Measurements from ENCODE around the gene PRKAR1B. TPM values are rescaled to one million over a fixed set of nuclear protein-coding genes. Genes with fewer than 3 reads are reported as not detected.

Gene PRKAR1B
- total RNA-seq, 4 donors from 2014 or later = 7.3 to 15.6 (median 12.3) TPM

GRCh38 chr7:665736-666453 lies 61.2 kb downstream of the PRKAR1B start:
- H3K27me3 ChIP-seq = no peaks in the 10 kb centered on the region
- no peaks in the 10 kb centered on the region for H3K36me3 ChIP-seq
- intact Hi-C loops (cut with DNase I) = no loop called here
- TF ChIP-seq CTCF (IDR thresholded peaks at IDR 0.05) (no peak), POLR2A (IDR thresholded peaks at IDR 0.05) (no peak)
- no peak overlapping the region for H3K4me3 ChIP-seq (replicated peaks in 1 of 3)
- 71 to 84% methylated on average over 30 to 35 of the region's 35 CpGs for WGBS, 2 donors
- DNase-seq = no peak
- H3K27ac ChIP-seq = peak overlapping the region in 2 of 3 donors; percentile 5 to 8
- no peaks in the 10 kb centered on the region for H3K4me1 ChIP-seq
- H3K9me3 ChIP-seq = no peaks in the 10 kb centered on the region

GRCh38 chr7:664997-665735 lies 61.9 kb downstream of the PRKAR1B start:
- DNase-seq = no peak
- no peaks in the 10 kb centered on the region for H3K36me3 ChIP-seq
- TF ChIP-seq CTCF (IDR thresholded peaks at IDR 0.05) (no peak), POLR2A (IDR thresholded peaks at IDR 0.05) (no peak)
- peak overlapping the region in 2 of 3 donors; percentile 5 to 8 for H3K27ac ChIP-seq
- intact Hi-C loops (cut with DNase I) = no loop called here
- no peaks in the 10 kb centered on the region for H3K4me1 ChIP-seq
- H3K27me3 ChIP-seq = no peaks in the 10 kb centered on the region
- WGBS, 2 donors = 80 to 84% methylated on average over 16 of the region's 20 CpGs
- no peaks in the 10 kb centered on the region for H3K9me3 ChIP-seq
- no peak overlapping the region for H3K4me3 ChIP-seq (replicated peaks in 1 of 3)

GRCh38 chr7:664402-664775 lies 62.7 kb downstream of the PRKAR1B start:
- intact Hi-C loops (cut with DNase I) = no loop called here
- DNase-seq = no peak
- 94 to 98% methylated on average over 4 to 7 of the region's 7 CpGs for WGBS, 2 donors
- Histone ChIP-seq H3K4me1 (no peaks in the 10 kb centered on the region), H3K4me3 (replicated peaks in 1 of 3) (no peak overlapping the region), H3K27me3 (no peaks in the 10 kb centered on the region), H3K27ac (no peak overlapping the region), H3K9me3 (no peaks in the 10 kb centered on the region), H3K36me3 (no peaks in the 10 kb centered on the region)
- TF ChIP-seq POLR2A (IDR thresholded peaks at IDR 0.05) = no peak
- TF ChIP-seq CTCF (IDR thresholded peaks at IDR 0.05) = no peak

GRCh38 chr7:662576-662975 lies 64.5 kb downstream of the PRKAR1B start:
- no peaks in the 10 kb centered on the region for H3K36me3 ChIP-seq
- no peak overlapping the region for H3K4me3 ChIP-seq (replicated peaks in 1 of 3)
- intact Hi-C loops (cut with DNase I) = no loop called here
- TF ChIP-seq POLR2A (IDR thresholded peaks at IDR 0.05) (no peak), CTCF (IDR thresholded peaks at IDR 0.05) (no peak)
- H3K4me1 ChIP-seq = no peaks in the 10 kb centered on the region
- WGBS, 2 donors = 85 to 97% methylated on average over 4 of the region's 4 CpGs
- no peaks in the 10 kb centered on the region for H3K27me3 ChIP-seq
- no peak overlapping the region for H3K27ac ChIP-seq
- no peaks in the 10 kb centered on the region for H3K9me3 ChIP-seq
- no peak for DNase-seq

GRCh38 chr7:659996-660395 lies 67.1 kb downstream of the PRKAR1B start:
- TF ChIP-seq CTCF (IDR thresholded peaks at IDR 0.05) (no peak), POLR2A (IDR thresholded peaks at IDR 0.05) (no peak)
- DNase-seq = no peak
- 93 to 94% methylated on average over 13 of the region's 13 CpGs for WGBS, 2 donors
- Histone ChIP-seq H3K36me3 (no peaks in the 10 kb centered on the region), H3K9me3 (no peaks in the 10 kb centered on the region), H3K27ac (no peak overlapping the region), H3K27me3 (no peaks in the 10 kb centered on the region), H3K4me1 (no peaks in the 10 kb centered on the region), H3K4me3 (replicated peaks in 1 of 3) (no peak overlapping the region)
- intact Hi-C loops (cut with DNase I) = no loop called here

Data from thyroid gland (tissue), 4 donors.